Thyroid gland (tissue), 4 donors: ENCODE measurements around the gene AMFR.

Source experiments
- CTCF ChIP-seq, 6 experiments: fragments of 200-600 bp in 3 of 6; fragments of 450-650 bp in 3 of 6; sonication (generic) in 3 of 6; IDR thresholded peaks; one replicate each; pipeline ENCODE4 v1.5.1; 2016 to 2019; ENCODE audit warnings: antibody characterized with exemption in 6 of 6, mild to moderate bottlenecking in 2 of 6, inconsistent platforms in 1 of 6, moderate library complexity in 1 of 6
- POLR2A ChIP-seq, 2 donors: fragments of 450-650 bp; IDR thresholded peaks; one replicate each; pipeline ENCODE4 v1.6.1; 2017; ENCODE audit warnings: antibody characterized with exemption in 2 of 2, mild to moderate bottlenecking in 2 of 2, moderate library complexity in 1 of 2

GRCh38 chr16:56413381-56413780, 12.0 kb downstream of the AMFR start:
- no peak for TF ChIP-seq CTCF (IDR thresholded peaks at IDR 0.05)
- no peak for TF ChIP-seq POLR2A (IDR thresholded peaks at IDR 0.05)
